H7 (cell line): ENCODE data around the gene TULP3. TPM values are rescaled to one million over a fixed set of nuclear protein-coding genes. Genes with fewer than 3 reads are reported as not detected.

Source experiments
- DNase-seq: peaks from one replicate; pipeline ENCODE4 v3.0.0; 2012
- H3K27me3 ChIP-seq: 2 replicates; pipeline ENCODE4 v1.6.0; 2011; ENCODE audit warnings: mild to moderate bottlenecking, low read length; ENCODE audit not compliant: control insufficient read depth, insufficient read depth
- H3K36me3 ChIP-seq: replicated peaks from 2 replicates; pipeline ENCODE4 v1.5.1; 2011; ENCODE audit warnings: low read length; ENCODE audit not compliant: control insufficient read depth, insufficient read depth
- H3K4me3 ChIP-seq: 2 replicates; pipeline ENCODE4 v1.5.1; 2011; ENCODE audit warnings: low read depth, mild to moderate bottlenecking, control low read depth, low read length, moderate library complexity; ENCODE audit not compliant: insufficient read depth
- total RNA-seq: library from RNA; depleted of rRNA; stranded (reverse); fragments of >200 nt; shearing (Covaris generic); gene quantifications from 2 replicates; pipeline ENCODE4 v1.2.3, GENCODE V29; 2014; rRNA removed

Gene TULP3
- 17.2 and 20.2 TPM in 2 replicates for total RNA-seq

- DNase-seq: peak; percentile 99
- Histone ChIP-seq H3K27me3 (no peaks in the 10 kb centered on the region), H3K4me3 (peak within 1 kb of the TSS; percentile 88), H3K36me3 (peaks cover 15% of the 10 kb centered on the region)
Observed at GRCh38 chr12:2890388-2891239, at the start of gene TULP3. TULP3 (plus strand) TSS chr12:2890891; CDS start chr12:2890948, 57 bp downstream.

- no peaks in the 10 kb centered on the region; the same call in 1 of the 2 replicates for H3K27me3 ChIP-seq
- no peak for DNase-seq
- H3K36me3 ChIP-seq: no peaks in the 10 kb centered on the region; the same call in 1 of the 2 replicates
- no peak overlapping the region for H3K4me3 ChIP-seq
Observed at GRCh38 chr12:2841056-2841650, 49.5 kb upstream of the TULP3 start.

- Histone ChIP-seq H3K27me3 (no peaks in the 10 kb centered on the region; the same call in 1 of the 2 replicates), H3K36me3 (no peaks in the 10 kb centered on the region; the same call in 1 of the 2 replicates), H3K4me3 (no peak overlapping the region)
- no peak for DNase-seq
Observed at GRCh38 chr12:2842948-2843347, 47.7 kb upstream of the TULP3 start.

GRCh38 chr12:2844786-2845185, 45.9 kb upstream of the TULP3 start:
- no peak for DNase-seq
- no peaks in the 10 kb centered on the region; the same call in 1 of the 2 replicates for H3K27me3 ChIP-seq
- H3K4me3 ChIP-seq: no peak overlapping the region
- H3K36me3 ChIP-seq: no peaks in the 10 kb centered on the region; the same call in 1 of the 2 replicates

GRCh38 chr12:2845280-2845679, 45.4 kb upstream of the TULP3 start:
- H3K36me3 ChIP-seq: no peaks in the 10 kb centered on the region; the same call in 1 of the 2 replicates
- H3K4me3 ChIP-seq: no peak overlapping the region
- peak; percentile 65 for DNase-seq
- no peaks in the 10 kb centered on the region; the same call in 1 of the 2 replicates for H3K27me3 ChIP-seq

- no peaks in the 10 kb centered on the region for H3K27me3 ChIP-seq
- H3K36me3 ChIP-seq: no peaks in the 10 kb centered on the region
- no peak overlapping the region for H3K4me3 ChIP-seq
- DNase-seq: no peak
Observed at GRCh38 chr12:2851931-2852330, 38.8 kb upstream of the TULP3 start.

GRCh38 chr12:2853626-2854025, 37.1 kb upstream of the TULP3 start:
- H3K36me3 ChIP-seq: no peaks in the 10 kb centered on the region
- DNase-seq: peak; percentile 96
- no peak overlapping the region for H3K4me3 ChIP-seq
- H3K27me3 ChIP-seq: no peaks in the 10 kb centered on the region

GRCh38 chr12:2854669-2855453, 35.8 kb upstream of the TULP3 start:
- no peaks in the 10 kb centered on the region for H3K27me3 ChIP-seq
- peaks cover 9% of the 10 kb centered on the region for H3K36me3 ChIP-seq
- peak; percentile 42 for DNase-seq
- no peak overlapping the region for H3K4me3 ChIP-seq

- no peak for DNase-seq
- H3K4me3 ChIP-seq: no peak overlapping the region
- no peaks in the 10 kb centered on the region for H3K27me3 ChIP-seq
- H3K36me3 ChIP-seq: peaks cover 12% of the 10 kb centered on the region
Observed at GRCh38 chr12:2855546-2855945, 35.1 kb upstream of the TULP3 start.

GRCh38 chr12:2856051-2856450, 34.6 kb upstream of the TULP3 start:
- DNase-seq: no peak
- Histone ChIP-seq H3K36me3 (peaks cover 12% of the 10 kb centered on the region), H3K27me3 (no peaks in the 10 kb centered on the region), H3K4me3 (no peak overlapping the region)

GRCh38 chr12:2857021-2857431, 33.7 kb upstream of the TULP3 start, which contains the start of gene TEX52:
TEX52 (minus strand) TSS chr12:2857039; CDS start chr12:2857026, 13 bp downstream.
- Histone ChIP-seq H3K27me3 (no peaks in the 10 kb centered on the region), H3K4me3 (no peak within 1 kb of the TSS), H3K36me3 (peaks cover 12% of the 10 kb centered on the region)
- peak; percentile 88 for DNase-seq

GRCh38 chr12:2857576-2857975, 33.1 kb upstream of the TULP3 start:
- DNase-seq: no peak
- H3K4me3 ChIP-seq: no peak overlapping the region
- peaks cover 12% of the 10 kb centered on the region for H3K36me3 ChIP-seq
- H3K27me3 ChIP-seq: no peaks in the 10 kb centered on the region

- H3K36me3 ChIP-seq: peaks cover 17% of the 10 kb centered on the region
- no peak for DNase-seq
- no peak overlapping the region for H3K4me3 ChIP-seq
- H3K27me3 ChIP-seq: no peaks in the 10 kb centered on the region
Observed at GRCh38 chr12:2858334-2858733, 32.4 kb upstream of the TULP3 start.

GRCh38 chr12:2858944-2859421, 31.7 kb upstream of the TULP3 start:
- Histone ChIP-seq H3K27me3 (no peaks in the 10 kb centered on the region), H3K36me3 (peaks cover 21% of the 10 kb centered on the region)

More at GRCh38 chr12:2858944-2859421, 31.7 kb upstream of the TULP3 start:
- H3K4me3 ChIP-seq: no peak overlapping the region
- no peak for DNase-seq
